Lung (tissue), 12 donors: ENCODE results near the gene CLPSL2. TPM values are rescaled to one million over a fixed set of nuclear protein-coding genes. Genes with fewer than 3 reads are reported as not detected.

Source experiments
- ATAC-seq: fragments of 200-7000 bp; cut with Tn5 transposase; one replicate; pipeline ENCODE4 v1.9.1; 2020; ENCODE audit warnings: moderate number of reproducible peaks; ENCODE audit not compliant: insufficient read depth, low FRiP score
- DNase-seq, 3 donors: peaks; one replicate each; pipeline ENCODE4 v3.0.0-alpha.2; 2013 to 2017
- H3K27ac ChIP-seq, 2 donors: one replicate each; pipeline ENCODE4 v1.5.1; 2013; ENCODE audit warnings: mild to moderate bottlenecking in 2 of 2, moderate library complexity in 2 of 2, control low read depth in 1 of 2, inconsistent platforms in 1 of 2, low read depth in 1 of 2, low read length in 1 of 2
- H3K27me3 ChIP-seq, 3 donors: one replicate each; pipeline ENCODE4 v1.5.1; 2013; ENCODE audit warnings: low read length in 2 of 3; ENCODE audit not compliant: control insufficient read depth in 3 of 3, insufficient read depth in 3 of 3
- H3K36me3 ChIP-seq, 4 donors: one replicate each; pipeline ENCODE4 v1.5.1; 2013; ENCODE audit warnings: low read length in 4 of 4, mild to moderate bottlenecking in 1 of 4, moderate library complexity in 1 of 4; ENCODE audit not compliant: control insufficient read depth in 4 of 4, insufficient read depth in 4 of 4
- H3K4me1 ChIP-seq, 5 donors: one replicate each; pipeline ENCODE4 v1.5.1; 2013; ENCODE audit warnings: low read length in 5 of 5, mild to moderate bottlenecking in 2 of 5, moderate library complexity in 1 of 5; ENCODE audit not compliant: control insufficient read depth in 5 of 5, insufficient read depth in 5 of 5
- H3K4me3 ChIP-seq: one replicate; pipeline ENCODE4 v1.5.1; 2013; ENCODE audit warnings: mild to moderate bottlenecking, control low read depth, moderate library complexity
- H3K9ac ChIP-seq, 2 donors: one replicate each; pipeline ENCODE4 v1.5.1; 2013; ENCODE audit warnings: low read length in 2 of 2, control low read depth in 1 of 2; ENCODE audit not compliant: insufficient read depth in 1 of 2
- H3K9me3 ChIP-seq, 4 donors: one replicate each; pipeline ENCODE4 v1.5.1; 2013; ENCODE audit warnings: low read length in 3 of 4, mild to moderate bottlenecking in 1 of 4, moderate library complexity in 1 of 4; ENCODE audit not compliant: control insufficient read depth in 4 of 4, insufficient read depth in 3 of 4
- WGBS, 2 donors: extraction: QIAGEN DNeasy Blood & Tissue Kit; methylation state at CpG; one replicate each; pipeline ENCODE4 v1.1.7; 2013; 5-methylcytosine and 5-hydroxymethylcytosine counted together
- polyA plus RNA-seq, 2 donors: library from polyadenylated mRNA; stranded (reverse); fragments of 200-250 nt; gene quantifications; one replicate each; pipeline ENCODE4 v1.2.1, GENCODE V29; 2013
- total RNA-seq, 2 donors: library from RNA; depleted of rRNA in 1 of 2; stranded (reverse); fragments of >200 nt in 1 of 2; gene quantifications; one replicate each; pipeline ENCODE4 v1.2.1, GENCODE V29; 2014 to 2021
- TF ChIP-seq, protein P1 (sequence below): IDR thresholded peaks from 2 replicates; pipeline ENCODE4 v1.5.1; 2012; ENCODE audit warnings: mild to moderate bottlenecking; ENCODE audit errors: control extremely low read depth, extremely low read depth
- donor health status: control.
- donor health status: control.
- donor health status: Bipolar disorder and iron deficiency.
- donor health status: healthy.
- donor health status: DM: yes; HTN: yes; CAD: no.

Gene CLPSL2
- total and polyA plus RNA-seq, 4 donors = not detected

GRCh38 chr6:35755278-35755924 lies 21.0 kb upstream of the CLPSL2 start:
- no peak for ATAC-seq
- peaks cover 0 to 5% (median 0%) of the 10 kb centered on the region in 5 donors for H3K4me1 ChIP-seq
- H3K27me3 ChIP-seq = peaks cover 0 to 4% (median 0%) of the 10 kb centered on the region in 3 donors
- H3K27ac ChIP-seq = no peak overlapping the region
- DNase-seq = no peak
- H3K4me3 ChIP-seq = no peak overlapping the region
- no peaks in the 10 kb centered on the region for H3K9me3 ChIP-seq
- no peak overlapping the region for H3K9ac ChIP-seq
- no peaks in the 10 kb centered on the region for H3K36me3 ChIP-seq
- TF ChIP-seq, protein P1, sequence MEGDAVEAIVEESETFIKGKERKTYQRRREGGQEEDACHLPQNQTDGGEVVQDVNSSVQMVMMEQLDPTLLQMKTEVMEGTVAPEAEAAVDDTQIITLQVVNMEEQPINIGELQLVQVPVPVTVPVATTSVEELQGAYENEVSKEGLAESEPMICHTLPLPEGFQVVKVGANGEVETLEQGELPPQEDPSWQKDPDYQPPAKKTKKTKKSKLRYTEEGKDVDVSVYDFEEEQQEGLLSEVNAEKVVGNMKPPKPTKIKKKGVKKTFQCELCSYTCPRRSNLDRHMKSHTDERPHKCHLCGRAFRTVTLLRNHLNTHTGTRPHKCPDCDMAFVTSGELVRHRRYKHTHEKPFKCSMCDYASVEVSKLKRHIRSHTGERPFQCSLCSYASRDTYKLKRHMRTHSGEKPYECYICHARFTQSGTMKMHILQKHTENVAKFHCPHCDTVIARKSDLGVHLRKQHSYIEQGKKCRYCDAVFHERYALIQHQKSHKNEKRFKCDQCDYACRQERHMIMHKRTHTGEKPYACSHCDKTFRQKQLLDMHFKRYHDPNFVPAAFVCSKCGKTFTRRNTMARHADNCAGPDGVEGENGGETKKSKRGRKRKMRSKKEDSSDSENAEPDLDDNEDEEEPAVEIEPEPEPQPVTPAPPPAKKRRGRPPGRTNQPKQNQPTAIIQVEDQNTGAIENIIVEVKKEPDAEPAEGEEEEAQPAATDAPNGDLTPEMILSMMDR = no peak
- WGBS, 2 donors = 44 to 69% methylated on average over 3 of the region's 3 CpGs

DNA sequence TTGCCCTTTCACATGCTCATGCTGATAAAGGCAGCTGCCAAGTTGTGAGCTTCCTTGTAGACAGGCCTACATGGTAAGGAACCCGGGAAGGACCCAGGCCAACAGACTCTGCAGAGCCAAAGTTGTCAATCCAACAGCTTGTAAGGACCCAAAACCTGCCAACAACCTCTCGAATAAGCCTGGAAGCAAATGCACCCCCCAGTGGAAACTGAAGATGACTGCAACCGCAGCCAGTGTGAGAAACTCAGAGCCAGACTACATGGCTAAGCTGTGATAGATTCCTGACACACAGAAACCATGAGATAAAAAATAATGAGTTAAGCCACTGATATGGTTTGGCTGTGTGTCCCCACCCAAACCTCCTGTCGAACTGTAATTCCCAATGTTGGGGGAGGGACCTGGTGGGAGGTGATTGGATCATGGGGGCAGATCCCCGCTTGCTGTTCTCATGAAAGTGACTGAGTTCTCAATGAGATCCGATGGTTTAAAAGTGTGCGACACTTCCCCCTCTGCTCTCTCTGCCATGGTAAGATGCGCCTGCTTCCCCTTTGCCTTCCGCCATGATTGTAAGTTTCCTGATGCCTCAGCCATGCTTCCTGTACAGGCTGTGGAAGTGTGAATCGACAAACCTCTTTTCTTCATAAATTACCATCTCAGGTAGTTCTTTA lies 18.8 kb upstream of the CLPSL2 start:
- Histone ChIP-seq H3K27me3 (peaks cover 0 to under 1% (median 0%) of the 10 kb centered on the region in 3 donors), H3K9me3 (no peaks in the 10 kb centered on the region), H3K27ac (no peak overlapping the region), H3K4me1 (peaks cover 0 to 5% (median 0%) of the 10 kb centered on the region in 5 donors), H3K9ac (no peak overlapping the region), H3K4me3 (no peak overlapping the region), H3K36me3 (no peaks in the 10 kb centered on the region)
- WGBS, 2 donors = 46 to 57% methylated on average over 10 of the region's 10 CpGs
- TF ChIP-seq, protein P1 = no peak
- ATAC-seq (no peak), DNase-seq (peak in 2 of 3 donors; percentile 14 to 45)

DNA sequence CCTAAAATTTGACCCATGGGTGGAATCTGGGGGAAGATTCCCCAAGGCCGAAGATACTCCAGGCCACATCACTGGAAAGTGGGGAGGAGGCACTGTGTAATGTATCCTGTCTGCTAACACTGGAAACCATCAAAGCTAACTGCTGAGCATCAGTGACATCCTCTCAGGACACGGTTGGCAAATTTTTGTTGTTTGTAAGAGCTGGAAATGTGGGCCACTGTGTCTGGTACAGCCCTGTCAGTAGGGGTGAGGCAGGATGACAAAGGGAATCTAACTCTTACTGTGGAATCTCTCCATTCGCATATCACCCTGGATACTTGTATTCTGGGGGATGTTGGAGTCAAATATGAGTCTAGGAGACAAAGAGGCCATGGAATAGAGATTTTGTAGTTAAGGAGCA lies 17.0 kb upstream of the CLPSL2 start:
- H3K4me1 ChIP-seq = peaks cover 0 to 4% (median 0%) of the 10 kb centered on the region in 5 donors
- WGBS, 2 donors = 82 to 86% methylated on average over 3 of the region's 3 CpGs
- H3K27ac ChIP-seq = no peak overlapping the region
- no peak for ATAC-seq
- H3K36me3 ChIP-seq = no peaks in the 10 kb centered on the region
- peaks cover 0 to 18% (median 13%) of the 10 kb centered on the region in 3 donors for H3K27me3 ChIP-seq
- no peak overlapping the region for H3K4me3 ChIP-seq
- TF ChIP-seq, protein P1 = no peak
- no peaks in the 10 kb centered on the region for H3K9me3 ChIP-seq
- no peak overlapping the region for H3K9ac ChIP-seq
- no peak for DNase-seq
